Mammary epithelial cell (primary cell): ENCODE measurements around the gene TRABD2B.

ENCODE experiments used
- EZH2 ChIP-seq: IDR thresholded peaks from 2 replicates; pipeline ENCODE4 v1.6.1; 2012; ENCODE audit warnings: low read length, inconsistent platforms, borderline replicate concordance
- TF ChIP-seq, protein P1 (sequence below), 2 donors: IDR thresholded peaks in 1 of 2; conservative IDR thresholded peaks in 1 of 2; 2 replicates each; pipeline ENCODE4 v1.5.1; 2011 to 2012; ENCODE audit warnings: inconsistent platforms in 2 of 2, low read length in 2 of 2, mild to moderate bottlenecking in 2 of 2, control low read depth in 1 of 2, low read depth in 1 of 2; ENCODE audit not compliant: insufficient read depth in 1 of 2; ENCODE audit errors: extremely low read depth in 1 of 2

DNA sequence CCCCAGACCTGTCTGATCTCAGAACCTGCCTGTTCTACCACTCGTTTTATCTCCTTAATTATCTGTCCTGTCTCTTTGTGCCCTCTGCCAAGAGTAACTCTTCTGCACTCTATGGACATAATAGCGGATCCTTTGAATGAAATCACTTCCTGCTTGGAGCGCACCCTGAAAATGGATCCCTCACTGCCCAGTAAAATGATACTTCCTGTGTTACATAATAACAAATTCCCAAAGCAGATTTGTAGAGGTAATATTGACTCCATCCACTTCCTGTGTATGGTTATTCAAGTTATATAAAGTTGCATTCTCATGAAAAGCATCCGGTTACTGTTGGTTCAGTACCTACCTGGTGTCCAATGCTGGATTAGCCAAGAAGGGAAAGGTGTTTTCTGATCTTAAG is 246.0 kb downstream of the TRABD2B start:
- TF ChIP-seq, protein P1, sequence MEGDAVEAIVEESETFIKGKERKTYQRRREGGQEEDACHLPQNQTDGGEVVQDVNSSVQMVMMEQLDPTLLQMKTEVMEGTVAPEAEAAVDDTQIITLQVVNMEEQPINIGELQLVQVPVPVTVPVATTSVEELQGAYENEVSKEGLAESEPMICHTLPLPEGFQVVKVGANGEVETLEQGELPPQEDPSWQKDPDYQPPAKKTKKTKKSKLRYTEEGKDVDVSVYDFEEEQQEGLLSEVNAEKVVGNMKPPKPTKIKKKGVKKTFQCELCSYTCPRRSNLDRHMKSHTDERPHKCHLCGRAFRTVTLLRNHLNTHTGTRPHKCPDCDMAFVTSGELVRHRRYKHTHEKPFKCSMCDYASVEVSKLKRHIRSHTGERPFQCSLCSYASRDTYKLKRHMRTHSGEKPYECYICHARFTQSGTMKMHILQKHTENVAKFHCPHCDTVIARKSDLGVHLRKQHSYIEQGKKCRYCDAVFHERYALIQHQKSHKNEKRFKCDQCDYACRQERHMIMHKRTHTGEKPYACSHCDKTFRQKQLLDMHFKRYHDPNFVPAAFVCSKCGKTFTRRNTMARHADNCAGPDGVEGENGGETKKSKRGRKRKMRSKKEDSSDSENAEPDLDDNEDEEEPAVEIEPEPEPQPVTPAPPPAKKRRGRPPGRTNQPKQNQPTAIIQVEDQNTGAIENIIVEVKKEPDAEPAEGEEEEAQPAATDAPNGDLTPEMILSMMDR (conservative IDR thresholded peaks at IDR 0.05 in 1 of 2, IDR thresholded peaks at IDR 0.05 in 1 of 2; ENCODE audit: extremely low read depth in 1 of 2, insufficient read depth in 1 of 2, low read depth in 1 of 2, low read length in 2 of 2) = no peak
- TF ChIP-seq EZH2 = no peak
